Heart left ventricle (tissue), 16 donors: ENCODE results near the gene GHRL. TPM values are rescaled to one million over a fixed set of nuclear protein-coding genes. Genes with fewer than 3 reads are reported as not detected.

Source experiments
- ATAC-seq, 4 donors: fragments of 200-7000 bp; cut with Tn5 transposase; one replicate each; pipeline ENCODE4 v1.9.1; 2020 to 2022; ENCODE audit warnings: moderate library complexity in 4 of 4, mild to moderate bottlenecking in 3 of 4, moderate number of reproducible peaks in 1 of 4
- DNase-seq, 5 donors: peaks; one replicate each; pipeline ENCODE4 v3.0.0-alpha.2; 2020
- H3K27ac ChIP-seq, 12 donors: fragments of 200-600 bp; sonication (generic) in 4 of 12; one replicate each; pipeline versions ENCODE4 v1.5.0 to v1.8.0; 2016 to 2022; ENCODE audit warnings: mild to moderate bottlenecking in 2 of 12
- H3K27me3 ChIP-seq, 9 donors: fragments of 200-600 bp; sonication (generic) in 2 of 9; one replicate each; pipeline versions ENCODE4 v1.5.1 to v1.8.0; 2016 to 2022; ENCODE audit warnings: mild to moderate bottlenecking in 3 of 9
- H3K36me3 ChIP-seq, 9 donors: fragments of 200-600 bp; sonication (generic) in 2 of 9; one replicate each; pipeline versions ENCODE4 v1.5.0 to v1.8.0; 2018 to 2022; ENCODE audit warnings: mild to moderate bottlenecking in 2 of 9
- H3K4me1 ChIP-seq, 12 donors: fragments of 200-600 bp; sonication (generic) in 4 of 12; one replicate each; pipeline versions ENCODE4 v1.5.0 to v1.8.0; 2016 to 2022; ENCODE audit warnings: mild to moderate bottlenecking in 3 of 12
- H3K4me3 ChIP-seq, 12 donors: fragments of 200-600 bp; sonication (generic) in 4 of 12; one replicate each; pipeline versions ENCODE4 v1.5.0 to v1.8.0; 2017 to 2022; ENCODE audit warnings: mild to moderate bottlenecking in 9 of 12, moderate library complexity in 4 of 12
- H3K9me3 ChIP-seq, 12 donors: fragments of 200-600 bp; sonication (generic) in 4 of 12; one replicate each; pipeline versions ENCODE4 v1.5.0 to v1.8.0; 2016 to 2022; ENCODE audit warnings: mild to moderate bottlenecking in 1 of 12
- POLR2A ChIP-seq, 2 donors: fragments of 450-650 bp; IDR thresholded peaks; one replicate each; pipeline ENCODE4 v1.6.1; 2017; ENCODE audit warnings: antibody characterized with exemption in 2 of 2, mild to moderate bottlenecking in 2 of 2, moderate library complexity in 2 of 2
- WGBS, 4 donors: extraction: QIAGEN DNeasy Blood & Tissue Kit in 2 of 4; methylation state at CpG; one replicate each; pipeline versions ENCODE4 v1.1.5 to v1.1.7; 2013 to 2018; 5-methylcytosine and 5-hydroxymethylcytosine counted together
- intact Hi-C, 10 donors: fragments of 100-400 bp; cut with DNase I; formaldehyde crosslinking; loops; one replicate each; pipeline versions ENCODE4 v1.11.1 to v1.14.2; 2022
- polyA plus RNA-seq, 2 donors: library from polyadenylated mRNA; stranded (reverse); fragments of 200-250 nt; gene quantifications; one replicate each; pipeline ENCODE4 v1.2.3, GENCODE V29; 2013
- total RNA-seq, 9 donors: library from RNA; depleted of rRNA in 2 of 9; stranded (reverse); fragments of >200 nt in 2 of 9; fragmentation: NEBNext Ultra II Directional in 3 of 9; extraction: Animal tissue kit (Norgen Biotek cat#: 25700) in 3 of 9; gene quantifications; one replicate each; pipeline versions ENCODE4 v1.1.0 to v1.2.4, GENCODE V29; 2016 to 2023
- TF ChIP-seq, protein P1 (sequence below), 12 donors: fragments of 200-600 bp; sonication (generic) in 4 of 12; IDR thresholded peaks; one replicate each; pipeline versions ENCODE4 v1.5.0 to v1.8.0; 2018 to 2022; ENCODE audit warnings: antibody characterized with exemption in 12 of 12, mild to moderate bottlenecking in 5 of 12
- donor health status: ischemic (EF 13 %, LVEDD 7.1; RV severe dilation, severe dysfunction).
- donor health status: healthy with polysubstance abuse.
- donor health status: DM: no; HTN: yes; CAD: no.
- donor health status: DM: no; HTN: no; CAD: no.
- donor health status: ischemic (EF 25% LVEDD 6.9; RV normal size, moderate dysfunction).
- donor health status: ischemic (EF 25% LVEDD 5.7; RV mildly dilated, moderate dysfunction).
- donor health status: healthy.
- donor health status: DM: yes; HTN: yes; CAD: no.
- donor health status: ischemic (EF 35%, LVEDD 5.7; RV mildly dilated, moderate dysfunction).
- donor health status: nonischemic (EF 11% LVEDD 7.7; RV severe dilation, severe dysfunction).
- donor health status: DM: yes; HTN: yes; CAD: no.
- donor health status: PGD.
- donor health status: ischemic (EF 29% LVEDD 5.4; RV normal size, mild dysfunction).
- donor health status: nonischemic (EF 23%, LVEDD 6.1; RV moderate dilation, normal function).

The GHRL gene
- total and polyA plus RNA-seq, 11 donors: 0.18 to 2.1 (median 0.61) TPM; not detected in 6

DNA sequence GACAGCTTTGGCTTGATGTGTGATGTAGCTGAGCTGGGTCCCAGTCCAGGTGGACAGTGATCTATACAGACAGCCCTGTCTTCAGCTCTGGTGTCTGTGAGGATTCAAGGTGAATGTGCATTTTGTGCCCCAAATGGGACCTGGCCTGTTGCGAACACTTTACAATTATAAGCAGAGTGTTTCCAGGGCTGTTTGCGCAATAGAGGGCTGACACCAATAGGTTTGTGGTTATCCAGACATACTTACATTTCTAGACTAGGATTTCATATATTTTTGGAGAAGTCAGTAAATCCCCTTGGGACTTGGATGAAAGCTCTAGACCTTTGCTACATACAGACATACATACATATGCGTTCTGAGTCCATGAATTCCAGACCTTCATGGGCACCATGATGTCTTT lies 48.7 kb downstream of the GHRL start:
- ATAC-seq (no peak), DNase-seq (no peak)
- Histone ChIP-seq H3K4me1 (peaks cover 0 to 37% (median under 1%) of the 10 kb centered on the region in 12 donors), H3K27ac (no peak overlapping the region), H3K27me3 (no peaks in the 10 kb centered on the region), H3K4me3 (no peak overlapping the region), H3K36me3 (peaks cover 0 to 20% (median 1%) of the 10 kb centered on the region in 9 donors), H3K9me3 (peaks cover 0 to 23% (median 8%) of the 10 kb centered on the region in 12 donors)
- intact Hi-C loops: no loop called here
- 67 to 96% (median 85%) methylated on average over 3 of the region's 3 CpGs for WGBS, 4 donors
- TF ChIP-seq, protein P1, sequence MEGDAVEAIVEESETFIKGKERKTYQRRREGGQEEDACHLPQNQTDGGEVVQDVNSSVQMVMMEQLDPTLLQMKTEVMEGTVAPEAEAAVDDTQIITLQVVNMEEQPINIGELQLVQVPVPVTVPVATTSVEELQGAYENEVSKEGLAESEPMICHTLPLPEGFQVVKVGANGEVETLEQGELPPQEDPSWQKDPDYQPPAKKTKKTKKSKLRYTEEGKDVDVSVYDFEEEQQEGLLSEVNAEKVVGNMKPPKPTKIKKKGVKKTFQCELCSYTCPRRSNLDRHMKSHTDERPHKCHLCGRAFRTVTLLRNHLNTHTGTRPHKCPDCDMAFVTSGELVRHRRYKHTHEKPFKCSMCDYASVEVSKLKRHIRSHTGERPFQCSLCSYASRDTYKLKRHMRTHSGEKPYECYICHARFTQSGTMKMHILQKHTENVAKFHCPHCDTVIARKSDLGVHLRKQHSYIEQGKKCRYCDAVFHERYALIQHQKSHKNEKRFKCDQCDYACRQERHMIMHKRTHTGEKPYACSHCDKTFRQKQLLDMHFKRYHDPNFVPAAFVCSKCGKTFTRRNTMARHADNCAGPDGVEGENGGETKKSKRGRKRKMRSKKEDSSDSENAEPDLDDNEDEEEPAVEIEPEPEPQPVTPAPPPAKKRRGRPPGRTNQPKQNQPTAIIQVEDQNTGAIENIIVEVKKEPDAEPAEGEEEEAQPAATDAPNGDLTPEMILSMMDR (IDR thresholded peaks at IDR 0.05): no peak
- no peak for TF ChIP-seq POLR2A (IDR thresholded peaks at IDR 0.05)

DNA sequence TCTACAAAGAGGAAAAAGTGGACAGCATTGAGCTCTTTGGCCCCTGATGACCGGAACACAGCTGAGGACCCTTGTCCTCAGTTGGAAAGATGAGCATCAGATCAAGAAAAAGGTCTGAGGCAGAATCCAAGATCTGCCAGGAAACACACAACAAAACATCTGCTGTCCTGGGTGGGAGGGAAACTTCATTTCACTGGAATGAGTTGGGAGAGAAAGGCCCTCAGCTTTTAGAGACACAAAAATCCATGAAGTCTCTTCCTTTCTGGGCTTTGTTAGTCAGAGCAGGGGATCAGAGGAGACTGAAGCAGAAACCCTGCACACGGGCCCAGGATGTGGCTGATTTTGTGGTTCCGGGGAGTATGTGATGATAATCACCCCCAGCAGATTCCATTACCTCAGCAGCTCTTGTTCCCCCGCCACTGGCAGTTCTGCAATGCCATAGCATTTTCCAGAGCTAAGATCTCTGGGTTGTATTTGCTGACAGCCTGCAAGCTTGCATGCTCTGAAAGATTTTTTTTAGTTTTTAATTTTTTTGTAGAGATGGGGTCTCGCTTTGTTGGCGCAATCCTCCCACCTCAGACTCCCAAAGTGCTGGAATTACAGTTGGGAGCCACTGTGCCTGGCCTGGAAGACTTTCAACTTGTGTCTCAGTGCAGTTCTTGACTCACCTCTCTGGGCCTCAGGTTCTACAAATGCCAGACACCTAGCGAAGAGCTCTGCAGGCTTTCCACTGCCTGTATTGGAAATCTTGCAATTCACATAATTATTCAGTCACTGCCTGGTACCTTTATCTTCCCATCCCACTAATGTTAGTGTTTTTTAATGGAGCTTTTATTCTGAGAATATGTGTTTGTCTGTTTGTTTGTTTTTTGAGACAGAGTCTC lies 50.3 kb downstream of the GHRL start:
- H3K36me3 ChIP-seq: peaks cover 0 to 28% (median 5%) of the 10 kb centered on the region in 9 donors
- DNase-seq (peak in 2 of 5 donors; percentile 36 to 37), ATAC-seq (peak in 3 of 4 donors; percentile 53 to 77 (median 71))
- peak overlapping the region in 3 of 12 donors; percentile 34 to 86 (median 52) for H3K27ac ChIP-seq
- WGBS, 4 donors: 78 to 80% (median 79%) methylated on average over 7 of the region's 7 CpGs
- H3K4me3 ChIP-seq: peak overlapping the region in 1 of 12 donors; percentile 12
- H3K9me3 ChIP-seq: peaks cover 0 to 23% (median 8%) of the 10 kb centered on the region in 12 donors
- intact Hi-C loops: no loop called here
- H3K27me3 ChIP-seq: no peaks in the 10 kb centered on the region
- H3K4me1 ChIP-seq: peaks cover 0 to 37% (median 0%) of the 10 kb centered on the region in 12 donors
- TF ChIP-seq, protein P1 (IDR thresholded peaks at IDR 0.05): no peak
- no peak for TF ChIP-seq POLR2A (IDR thresholded peaks at IDR 0.05)

DNA sequence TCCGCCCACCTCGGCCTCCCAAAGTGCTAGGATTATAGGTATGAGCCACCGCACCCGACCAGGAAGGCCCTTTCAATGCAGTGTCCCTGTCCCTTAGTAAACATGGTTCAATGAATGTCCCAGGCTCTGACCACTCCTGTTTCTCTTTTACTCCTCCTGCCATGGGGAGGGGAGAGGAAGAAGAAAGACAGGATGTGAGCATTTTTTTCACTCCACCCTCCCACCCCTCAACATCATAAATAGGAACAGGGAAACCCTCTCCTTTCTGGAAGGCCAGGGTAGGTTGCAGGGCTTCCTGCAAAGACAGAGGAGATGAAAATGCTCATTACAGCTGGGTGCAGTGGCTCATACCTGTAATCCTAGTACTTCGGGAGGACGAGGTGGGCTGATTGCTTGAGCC lies 51.9 kb downstream of the GHRL start:
- H3K4me3 ChIP-seq: no peak overlapping the region
- TF ChIP-seq, protein P1 (IDR thresholded peaks at IDR 0.05): no peak
- no peak for TF ChIP-seq POLR2A (IDR thresholded peaks at IDR 0.05)
- 66 to 83% (median 72%) methylated on average over 6 of the region's 6 CpGs for WGBS, 4 donors
- DNase-seq (no peak), ATAC-seq (no peak)
- intact Hi-C loops: no loop called here
- peaks cover 0 to 18% (median 6%) of the 10 kb centered on the region in 12 donors for H3K9me3 ChIP-seq
- no peaks in the 10 kb centered on the region for H3K27me3 ChIP-seq
- peaks cover 0 to 36% (median 0%) of the 10 kb centered on the region in 12 donors for H3K4me1 ChIP-seq
- H3K27ac ChIP-seq: no peak overlapping the region
- peaks cover 0 to 38% (median 5%) of the 10 kb centered on the region in 9 donors for H3K36me3 ChIP-seq
